ENCODE results near the gene UFC1.

The UFC1 gene

DNA sequence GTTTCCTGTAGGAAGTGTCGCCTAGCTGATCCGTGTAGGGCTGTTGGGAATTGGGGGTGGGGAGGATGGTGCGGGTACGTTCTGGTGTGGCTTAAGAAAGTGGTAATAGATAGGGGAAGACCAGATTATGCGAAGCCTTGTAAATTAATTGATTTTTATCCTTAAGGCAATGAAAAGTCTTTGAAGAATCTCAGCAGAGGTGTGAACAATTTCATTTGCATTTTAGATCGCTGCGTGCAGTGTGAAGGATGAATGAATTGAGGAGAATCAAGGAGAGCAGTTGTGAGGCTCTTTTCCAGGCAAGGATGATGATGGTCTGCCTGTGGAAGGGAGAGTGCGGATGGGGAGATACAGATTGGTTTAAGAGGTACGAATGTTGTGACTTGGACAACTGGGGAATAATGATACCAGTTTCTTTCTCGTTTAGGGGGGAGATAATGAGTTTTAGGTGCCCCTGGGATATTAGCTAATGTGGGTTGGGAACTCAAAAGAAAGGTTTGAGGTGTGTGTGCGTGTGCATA, 20.5 kb upstream of the UFC1 start:
- DNase-seq (ENCODE audit: low spot score) = no peak

DNA sequence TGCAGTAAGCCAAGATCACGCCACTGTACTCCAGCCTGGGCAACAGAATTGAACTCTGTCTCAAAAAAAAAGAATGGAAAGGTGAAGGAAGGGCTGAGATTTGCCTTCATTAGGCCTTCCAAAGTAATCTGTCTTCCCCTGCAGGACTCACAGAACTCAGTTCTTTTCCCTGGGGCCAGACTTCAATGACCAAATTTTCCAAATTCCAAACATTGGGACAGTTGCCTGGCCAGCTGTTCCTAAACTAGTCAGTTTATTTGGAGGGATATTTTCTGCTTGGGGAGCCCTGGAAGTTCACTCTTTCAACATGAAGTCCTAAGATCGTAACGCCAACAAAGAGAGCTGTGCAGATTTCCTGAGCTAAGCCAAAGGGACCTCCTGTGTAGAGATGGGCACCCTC, 15.9 kb upstream of the UFC1 start:
- no peak for DNase-seq (ENCODE audit: low spot score)

DNA sequence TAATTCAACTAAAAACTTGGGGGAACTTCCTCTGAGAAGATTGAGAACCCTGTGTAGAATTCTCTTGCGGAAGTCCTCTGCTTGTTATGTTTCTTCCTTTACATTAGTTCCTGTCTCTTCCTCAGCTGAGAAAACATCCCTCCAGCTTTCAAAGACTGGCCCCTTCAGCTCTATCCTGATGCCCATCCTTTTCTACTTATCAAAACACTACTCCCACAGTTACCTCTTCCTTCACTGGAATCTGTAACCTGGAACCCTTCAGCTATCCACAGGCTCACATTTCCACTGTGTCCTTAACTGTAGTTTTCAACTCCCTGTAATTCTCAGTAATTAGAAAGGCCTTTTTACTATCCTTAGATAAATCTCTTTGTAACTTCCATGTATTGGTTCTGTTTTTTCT, 15.3 kb upstream of the UFC1 start:
- DNase-seq (ENCODE audit: low spot score) = no peak

DNA sequence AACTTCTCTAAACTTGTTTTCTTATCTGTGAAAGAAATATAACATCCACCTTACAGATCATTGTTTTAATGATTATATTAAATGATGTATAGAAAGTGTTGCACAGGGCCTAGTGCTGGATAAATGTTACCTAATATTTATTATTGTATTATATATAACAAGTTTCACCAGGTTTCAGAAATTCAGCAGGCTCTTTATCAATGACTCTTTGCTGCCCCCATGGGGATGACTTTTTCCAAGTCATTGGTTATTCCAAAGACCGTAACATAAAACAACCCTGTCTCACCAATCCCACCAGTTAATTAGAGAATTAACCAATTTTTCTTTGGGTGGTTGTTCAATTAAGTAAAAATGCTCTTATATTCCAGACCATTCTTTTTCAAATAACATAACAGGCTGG, 14.0 kb upstream of the UFC1 start:
- DNase-seq (ENCODE audit: low spot score) = peak; percentile 41

DNA sequence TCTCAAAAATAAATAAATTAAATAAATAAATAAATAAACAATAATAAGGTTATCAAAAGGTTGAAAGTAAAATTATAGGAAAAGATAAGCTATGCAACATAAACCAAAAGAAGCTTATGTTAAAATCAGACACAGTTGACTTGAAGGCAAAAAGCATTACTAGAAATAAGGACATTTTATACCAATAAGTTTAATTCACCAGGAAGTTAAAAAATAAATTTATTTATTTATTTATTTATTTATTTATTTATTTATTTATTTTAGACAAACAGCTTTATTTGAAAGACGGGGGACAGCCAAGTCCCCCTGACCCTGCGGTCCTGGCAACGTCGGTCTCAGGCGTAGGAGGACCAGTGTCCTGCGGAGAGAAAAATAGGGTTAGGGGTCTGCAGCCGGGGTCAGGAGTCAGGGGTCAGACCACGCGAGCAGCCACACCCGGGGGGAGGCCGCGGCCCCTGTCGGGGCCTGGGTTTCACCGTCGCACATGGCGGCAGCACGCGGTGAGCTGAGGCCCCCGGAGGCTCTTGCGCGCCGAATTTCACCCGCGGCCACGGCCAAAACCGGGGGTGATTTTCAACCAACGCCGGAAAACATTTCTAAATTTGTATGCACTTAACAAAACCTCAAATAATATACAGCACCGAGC, 12.9 kb upstream of the UFC1 start:
- no peak for DNase-seq (ENCODE audit: low spot score)

DNA sequence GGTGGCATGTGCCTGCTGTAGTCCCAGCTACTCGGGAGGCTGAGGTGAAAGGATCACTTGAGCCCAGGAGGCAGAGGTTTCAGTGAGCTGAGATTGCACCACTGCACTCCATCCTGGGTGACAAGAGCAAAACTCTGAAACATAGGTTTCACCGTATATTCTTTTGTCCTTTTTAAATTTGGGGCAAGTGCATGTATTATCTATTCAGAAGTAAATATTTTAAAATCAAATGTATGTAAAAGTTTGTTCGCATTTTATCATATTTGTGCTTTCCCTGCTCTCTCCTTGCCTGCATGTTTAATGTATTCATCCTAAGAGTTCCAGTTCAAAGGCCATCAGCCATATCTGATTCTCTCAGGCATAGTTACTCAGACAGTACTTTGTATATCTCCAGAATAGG, 7.9 kb upstream of the UFC1 start:
- no peak for DNase-seq (ENCODE audit: low spot score)

DNA sequence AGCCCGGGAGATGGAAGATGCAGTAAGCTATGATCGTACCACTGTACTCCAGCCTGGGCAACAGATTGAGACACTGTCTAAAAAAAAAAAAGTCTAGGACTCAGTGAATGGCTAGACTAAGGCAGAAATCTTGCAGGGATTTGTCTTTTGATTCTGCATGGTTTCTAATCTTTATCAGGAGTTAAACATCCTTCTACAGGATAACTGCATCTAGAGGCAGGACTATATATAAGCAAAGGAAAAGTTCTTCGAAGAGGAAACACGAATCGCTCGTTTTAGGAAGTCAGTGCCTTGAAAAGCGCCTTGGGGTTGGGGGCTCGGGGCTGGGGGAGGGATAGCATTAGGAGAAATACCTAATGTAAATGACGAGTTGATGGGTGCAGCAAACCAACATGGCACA, 602 bp upstream of the UFC1 start:
- DNase-seq (ENCODE audit: low spot score) = no peak

DNA sequence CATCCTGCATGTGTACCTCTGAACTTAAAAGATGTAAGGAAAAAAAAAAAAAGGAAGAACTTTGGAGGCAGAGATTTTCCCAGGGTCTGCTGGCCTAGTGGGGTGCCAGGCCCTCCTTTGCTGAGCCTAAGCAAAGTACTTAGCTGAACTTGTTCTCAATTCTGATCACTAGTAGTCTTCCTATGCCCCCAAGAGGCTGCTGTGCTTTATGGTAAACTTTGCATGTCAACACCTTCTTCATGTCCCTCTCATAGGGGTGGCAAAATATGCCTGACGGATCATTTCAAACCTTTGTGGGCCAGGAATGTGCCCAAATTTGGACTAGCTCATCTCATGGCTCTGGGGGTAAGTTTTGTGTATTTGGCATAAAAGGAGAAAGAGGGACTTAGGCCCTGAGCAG, 4.1 kb downstream of the UFC1 start:
- no peak for DNase-seq (ENCODE audit: low spot score)

DNA sequence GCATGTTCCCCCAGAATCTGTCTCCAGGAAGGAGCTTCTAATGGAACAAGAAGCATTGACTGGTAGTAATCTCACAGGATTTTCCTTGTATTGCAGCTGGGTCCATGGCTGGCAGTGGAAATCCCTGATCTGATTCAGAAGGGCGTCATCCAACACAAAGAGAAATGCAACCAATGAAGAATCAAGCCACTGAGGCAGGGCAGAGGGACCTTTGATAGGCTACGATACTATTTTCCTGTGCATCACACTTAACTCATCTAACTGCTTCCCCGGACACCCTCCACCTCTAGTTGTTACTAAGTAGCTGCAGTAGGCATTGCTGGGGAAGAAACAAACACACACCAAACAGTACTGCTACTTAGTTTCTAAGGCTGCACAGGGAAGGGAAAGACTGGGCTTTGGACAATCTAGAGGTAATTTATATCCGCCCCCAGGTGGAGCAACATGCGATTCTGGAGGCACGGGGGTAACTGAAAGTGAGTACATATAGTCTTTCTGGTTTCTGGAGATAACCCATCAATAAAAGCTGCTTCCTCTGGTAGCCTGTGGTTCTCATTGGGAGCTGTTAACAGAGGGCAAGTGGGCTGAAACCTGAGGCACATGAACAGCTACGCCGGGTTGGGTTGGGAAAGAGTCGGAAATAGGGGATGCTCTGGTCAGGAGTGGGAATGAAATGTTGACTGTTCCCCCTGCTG, 4.7 kb downstream of the UFC1 start:
- DNase-seq (ENCODE audit: low spot score) = no peak

DNA sequence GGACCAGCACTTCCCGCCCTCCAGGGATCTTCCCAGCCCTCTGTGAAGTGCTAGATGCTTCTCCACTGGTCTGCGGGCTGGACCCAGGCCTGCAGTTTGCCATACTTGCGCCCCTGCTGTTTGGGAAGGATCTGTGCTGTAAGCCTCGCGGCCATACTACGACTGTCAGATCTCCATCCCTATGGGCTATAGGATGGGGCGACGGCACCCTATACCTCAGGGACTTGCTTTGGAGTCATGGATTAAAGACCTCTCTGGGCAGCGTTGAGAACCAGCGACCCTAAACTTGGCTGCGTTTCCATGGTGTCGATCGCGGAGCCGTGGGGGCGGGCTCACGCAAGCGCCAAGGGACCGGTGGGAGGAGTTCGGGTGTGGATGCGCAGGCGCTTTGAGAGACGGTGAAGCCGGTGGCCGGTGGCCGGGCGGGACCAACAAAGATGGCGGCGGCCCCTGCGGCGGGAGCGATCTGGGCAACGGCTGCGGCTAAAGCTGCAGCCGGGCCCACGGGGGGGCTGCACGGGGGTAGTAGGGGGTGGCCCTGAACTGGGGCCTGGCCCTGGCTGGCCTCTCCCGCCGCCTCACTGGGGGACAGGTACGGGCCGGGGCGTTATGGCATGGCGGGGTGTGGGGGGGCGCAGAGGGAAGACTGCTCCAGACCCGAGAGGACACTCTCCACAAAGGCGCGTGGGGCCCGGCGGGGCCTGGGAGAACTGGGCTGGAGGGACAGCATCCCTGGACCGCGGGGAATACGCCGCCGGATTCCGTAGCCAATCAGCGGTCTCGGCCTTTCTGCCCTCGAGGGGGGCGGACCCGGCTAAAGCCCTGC, 5.5 kb downstream of the UFC1 start, which contains the start of gene USP21:
Gene USP21, plus strand, starts transcription at position 414 of the 826 bp plus-strand sequence. CDS start 1,141 bp downstream, outside the sequence.
- peak; percentile 93 for DNase-seq (ENCODE audit: low spot score)

DNA sequence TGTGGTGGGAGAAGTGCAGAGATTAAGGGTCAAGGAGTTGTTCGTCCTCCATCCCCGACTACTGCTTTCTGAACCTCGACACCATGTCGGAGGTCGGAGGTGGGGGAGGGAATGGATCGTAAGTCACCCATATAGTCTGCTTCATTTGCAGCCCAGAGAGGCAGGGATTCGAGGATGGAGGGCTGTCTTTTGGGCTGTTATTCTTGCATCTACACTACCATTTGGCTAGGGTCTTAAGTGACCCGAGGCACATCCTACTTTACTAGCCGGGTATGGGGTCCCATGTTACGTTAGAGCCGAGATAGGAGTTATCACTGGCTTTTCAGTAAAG, 6.1 kb downstream of the UFC1 start:
- no peak for DNase-seq (ENCODE audit: low spot score)

DNA sequence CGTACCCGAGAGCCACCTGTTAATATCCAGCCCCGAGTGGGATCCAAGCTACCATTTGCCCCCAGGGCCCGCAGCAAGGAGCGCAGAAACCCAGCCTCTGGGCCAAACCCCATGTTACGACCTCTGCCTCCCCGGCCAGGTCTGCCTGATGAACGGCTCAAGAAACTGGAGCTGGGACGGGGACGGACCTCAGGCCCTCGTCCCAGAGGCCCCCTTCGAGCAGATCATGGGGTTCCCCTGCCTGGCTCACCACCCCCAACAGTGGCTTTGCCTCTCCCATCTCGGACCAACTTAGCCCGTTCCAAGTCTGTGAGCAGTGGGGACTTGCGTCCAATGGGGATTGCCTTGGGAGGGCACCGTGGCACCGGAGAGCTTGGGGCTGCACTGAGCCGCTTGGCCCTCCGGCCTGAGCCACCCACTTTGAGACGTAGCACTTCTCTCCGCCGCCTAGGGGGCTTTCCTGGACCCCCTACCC, 6.9 kb downstream of the UFC1 start:
- no peak for DNase-seq (ENCODE audit: low spot score)

DNA sequence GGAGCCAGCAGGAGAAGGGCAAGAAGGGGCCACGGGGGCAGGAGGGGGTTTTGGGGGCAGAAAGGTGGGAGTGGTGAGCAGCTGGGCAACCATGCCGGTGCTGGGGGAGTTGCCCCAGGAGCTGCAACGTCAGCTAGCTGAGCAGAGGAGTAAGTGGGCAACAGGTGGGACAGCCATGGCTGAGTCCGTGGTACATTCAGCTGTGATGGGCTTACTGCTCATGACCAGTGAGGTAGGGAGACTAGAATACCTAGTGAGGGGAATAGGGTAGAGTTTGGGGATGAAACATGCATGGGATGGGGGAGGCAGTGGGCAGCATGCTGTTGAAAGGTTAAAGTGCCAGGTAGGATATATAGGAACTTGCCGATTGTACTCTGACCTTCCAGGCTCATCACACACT, 7.9 kb downstream of the UFC1 start:
- DNase-seq (ENCODE audit: low spot score) = no peak

DNA sequence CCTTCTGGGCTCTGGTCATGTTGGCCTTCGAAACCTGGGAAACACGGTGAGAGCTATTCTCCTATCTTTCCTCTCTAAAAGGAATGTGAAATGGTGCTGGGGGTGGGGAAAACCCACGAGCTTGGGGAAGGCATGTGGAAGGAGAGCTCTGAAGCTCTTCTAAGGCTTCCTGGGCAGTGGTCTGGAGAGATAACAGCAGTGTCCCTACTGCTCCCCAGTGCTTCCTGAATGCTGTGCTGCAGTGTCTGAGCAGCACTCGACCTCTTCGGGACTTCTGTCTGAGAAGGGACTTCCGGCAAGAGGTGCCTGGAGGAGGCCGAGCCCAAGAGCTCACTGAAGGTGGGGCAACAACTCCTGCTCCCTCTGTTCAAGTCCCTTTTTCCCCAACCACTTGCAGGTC, 8.3 kb downstream of the UFC1 start:
- no peak for DNase-seq (ENCODE audit: low spot score)

DNA sequence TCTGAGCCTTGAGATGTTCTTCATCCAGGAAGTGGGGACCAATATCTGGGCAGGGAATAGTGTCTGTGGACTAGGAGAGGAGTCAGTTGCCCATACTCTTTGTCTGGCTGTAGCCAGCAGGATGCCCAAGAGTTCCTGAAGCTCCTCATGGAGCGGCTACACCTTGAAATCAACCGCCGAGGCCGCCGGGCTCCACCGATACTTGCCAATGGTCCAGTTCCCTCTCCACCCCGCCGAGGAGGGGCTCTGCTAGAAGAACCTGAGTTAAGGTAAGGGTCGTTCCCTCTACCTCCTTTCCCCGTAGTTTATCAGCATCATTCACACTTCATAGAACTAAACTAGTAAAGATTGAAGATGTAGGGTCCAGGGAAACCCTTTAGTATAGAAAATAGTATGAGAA, 9.0 kb downstream of the UFC1 start:
- DNase-seq (ENCODE audit: low spot score) = no peak

DNA sequence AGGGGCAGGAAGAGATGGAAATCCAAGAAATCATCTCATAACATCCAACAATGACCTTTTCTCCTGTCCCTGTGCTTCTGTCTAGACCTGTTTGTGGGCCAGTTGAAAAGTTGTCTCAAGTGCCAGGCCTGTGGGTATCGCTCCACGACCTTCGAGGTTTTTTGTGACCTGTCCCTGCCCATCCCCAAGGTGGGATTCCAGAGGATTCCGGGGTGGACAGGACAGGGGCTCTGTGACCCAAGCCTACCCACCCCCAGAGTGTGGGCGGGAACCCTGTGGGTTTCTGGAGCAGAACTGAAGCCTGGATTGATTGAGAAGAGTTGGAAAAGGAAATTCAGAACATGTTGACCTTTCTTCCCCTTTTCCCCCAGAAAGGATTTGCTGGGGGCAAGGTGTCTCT, 10.0 kb downstream of the UFC1 start:
- no peak for DNase-seq (ENCODE audit: low spot score)

DNA sequence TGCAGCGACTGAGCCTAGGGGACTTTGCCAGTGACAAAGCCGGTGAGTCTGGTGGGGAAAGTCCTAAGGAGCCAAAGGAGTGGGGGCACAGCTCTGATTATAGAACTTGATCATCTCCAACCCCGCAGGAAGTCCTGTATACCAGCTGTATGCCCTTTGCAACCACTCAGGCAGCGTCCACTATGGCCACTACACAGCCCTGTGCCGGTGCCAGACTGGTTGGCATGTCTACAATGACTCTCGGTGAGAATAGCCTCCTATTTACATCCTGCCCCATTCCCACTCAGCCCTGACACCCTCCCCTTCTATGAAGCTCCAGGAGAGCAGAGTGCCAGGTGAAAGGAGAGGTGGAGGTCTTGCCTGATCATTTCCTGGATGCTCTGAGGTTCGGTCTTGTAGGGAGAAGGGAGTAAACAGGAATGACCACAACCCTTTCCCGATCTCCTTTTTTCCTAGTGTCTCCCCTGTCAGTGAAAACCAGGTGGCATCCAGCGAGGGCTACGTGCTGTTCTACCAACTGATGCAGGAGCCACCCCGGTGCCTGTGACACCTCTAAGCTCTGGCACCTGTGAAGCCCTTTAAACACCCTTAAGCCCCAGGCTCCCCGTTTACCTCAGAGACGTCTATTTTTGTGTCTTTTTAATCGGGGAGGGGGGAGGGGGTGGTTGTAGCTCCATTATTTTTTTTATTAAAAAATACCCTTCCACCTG, 11.3 kb downstream of the UFC1 start:
- no peak for DNase-seq (ENCODE audit: low spot score)

DNA sequence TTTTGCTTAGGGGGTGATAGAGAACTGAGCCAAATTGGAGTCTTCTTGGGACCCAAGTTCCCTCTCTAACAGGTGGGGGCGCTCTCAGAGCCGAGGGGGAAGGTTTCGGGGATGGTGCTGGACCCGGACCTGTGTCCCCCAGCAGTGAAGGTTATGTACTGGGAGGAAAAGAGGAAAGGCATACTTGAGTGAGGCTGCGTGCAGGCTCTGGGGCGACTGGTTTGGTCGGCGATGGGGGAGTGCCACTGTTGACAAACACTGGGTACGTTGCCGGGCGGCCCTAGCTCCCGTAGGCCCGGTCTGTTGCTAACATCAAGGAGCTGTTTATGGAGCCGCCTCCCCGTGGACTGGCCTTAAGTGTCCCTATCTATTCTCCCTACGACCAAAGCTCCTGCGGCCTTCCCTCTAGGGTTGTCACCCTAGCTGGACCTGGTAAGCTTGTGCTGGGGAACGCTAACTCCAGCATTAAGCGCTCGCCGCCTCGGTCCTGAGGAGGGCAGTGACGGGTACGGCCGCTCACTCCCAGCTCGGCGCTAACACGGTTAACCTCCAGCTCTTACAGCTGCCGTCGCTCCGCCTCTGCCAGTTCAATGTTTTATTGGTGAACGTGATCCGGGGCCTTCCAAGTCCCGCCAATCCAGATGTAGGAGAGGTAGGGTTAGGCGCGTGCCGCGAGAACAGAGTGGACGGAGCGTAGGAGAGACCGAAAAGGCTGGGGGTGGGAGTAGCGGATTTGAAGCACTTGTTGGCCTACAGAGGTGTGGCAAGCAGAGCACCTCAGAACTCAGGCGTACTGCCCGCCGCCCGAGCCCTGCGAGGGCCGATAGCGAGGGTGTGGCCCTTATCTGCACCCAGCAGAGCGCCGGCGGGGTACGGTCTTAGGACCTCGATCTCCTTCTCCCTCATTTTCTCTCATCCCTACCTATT, 12.2 kb downstream of the UFC1 start, which contains the start of gene PPOX:
Gene PPOX, plus strand, starts transcription at position 685 of the 927 bp plus-strand sequence. CDS start 422 bp downstream, outside the sequence.
- DNase-seq (ENCODE audit: low spot score) = peak; percentile 99

DNA sequence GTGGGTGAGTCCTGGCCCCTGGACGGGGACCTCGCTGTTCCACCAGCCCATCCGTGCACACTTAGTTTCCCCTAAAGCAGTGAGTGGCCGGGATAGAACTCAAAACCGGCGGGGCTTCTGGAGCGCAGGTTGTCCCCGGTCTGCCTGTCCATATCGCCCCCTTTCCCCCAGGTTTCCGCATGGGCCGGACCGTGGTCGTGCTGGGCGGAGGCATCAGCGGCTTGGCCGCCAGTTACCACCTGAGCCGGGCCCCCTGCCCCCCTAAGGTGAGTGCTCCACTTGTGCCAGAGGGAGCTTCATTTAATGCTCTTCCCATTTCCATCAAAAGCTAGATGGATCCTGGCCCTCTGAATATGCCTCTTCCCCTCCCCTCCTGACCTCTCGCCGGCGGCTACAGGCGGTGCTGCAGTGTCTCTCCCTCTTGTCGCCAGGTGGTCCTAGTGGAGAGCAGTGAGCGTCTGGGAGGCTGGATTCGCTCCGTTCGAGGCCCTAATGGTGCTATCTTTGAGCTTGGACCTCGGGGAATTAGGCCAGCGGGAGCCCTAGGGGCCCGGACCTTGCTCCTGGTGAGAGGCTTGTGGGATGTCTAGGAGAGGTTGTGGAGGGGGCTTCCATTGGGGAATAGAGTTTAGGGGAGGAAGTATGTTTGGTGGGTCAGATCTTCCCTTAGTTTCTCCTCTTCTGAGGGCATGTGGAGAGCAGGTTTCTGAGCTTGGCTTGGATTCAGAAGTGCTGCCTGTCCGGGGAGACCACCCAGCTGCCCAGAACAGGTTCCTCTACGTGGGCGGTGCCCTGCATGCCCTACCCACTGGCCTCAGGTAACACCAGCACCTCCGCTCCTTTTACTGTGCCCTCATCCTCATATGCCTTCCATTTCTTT, 13.1 kb downstream of the UFC1 start:
- no peak for DNase-seq (ENCODE audit: low spot score)

DNA sequence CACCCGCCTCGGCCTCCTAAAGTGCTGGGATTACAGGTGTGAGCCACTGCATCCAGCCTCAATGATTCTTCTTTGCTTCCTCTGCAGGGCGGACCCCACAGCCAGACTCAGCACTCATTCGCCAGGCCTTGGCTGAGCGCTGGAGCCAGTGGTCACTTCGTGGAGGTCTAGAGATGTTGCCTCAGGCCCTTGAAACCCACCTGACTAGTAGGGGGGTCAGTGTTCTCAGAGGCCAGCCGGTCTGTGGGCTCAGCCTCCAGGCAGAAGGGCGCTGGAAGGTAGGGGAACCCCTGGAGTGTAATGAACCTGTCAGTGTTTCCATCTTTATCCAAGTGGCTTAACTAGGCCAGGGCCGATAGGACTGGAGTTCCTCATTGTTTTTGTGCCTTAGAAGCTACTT, 15.1 kb downstream of the UFC1 start:
- DNase-seq (ENCODE audit: low spot score) = no peak

Data from cerebellar cortex (tissue), 1 donor.